Activated CD8-positive, alpha-beta memory T cell treated with anti-CD3 and anti-CD28 coated beads for 36 hours (primary cell): ENCODE results near the gene LRBA. TPM values are rescaled to one million over a fixed set of nuclear protein-coding genes. Genes with fewer than 3 reads are reported as not detected.
"Not testable (repeated sequence)": the region's sequence is repeated elsewhere in the genome, so short reads cannot be mapped to it uniquely, and the experiment has no call there.

ENCODE experiments used
- CTCF ChIA-PET: fragments of 350-600 bp; sonication (Branson Sonifier 250); formaldehyde crosslinking; loops from one replicate; lab custom pipeline; 2021; ENCODE audit warnings: antibody characterized with exemption; lab: Charles Lee
- POLR2A ChIA-PET: fragments of 350-600 bp; sonication (Branson Sonifier 250); formaldehyde crosslinking; loops from one replicate; lab custom pipeline; 2021; ENCODE audit warnings: antibody characterized with exemption; lab: Charles Lee
- total RNA-seq, 2 experiments: library from RNA; stranded (reverse); gene quantifications; one replicate each; pipeline ENCODE4 v1.2.3, GENCODE V29; 2021

LRBA gene
- 10 to 100 TPM; 62.2 to 64.8 TPM for total RNA-seq

- ChIA-PET CTCF (no interaction called here), POLR2A (interaction anchor here (1.0 to 3.3 kb wide), 4 partner anchors 15 to 88 kb away, joined by 3 to 35 read pairs (median 10); partner anchors contain the start of gene RPS3A)
Observed at GRCh38 chr4:151014521-151015458, at the start of gene LRBA. Gene LRBA (minus strand): TSS chr4:151015284. CDS start chr4:151014642, 642 bp downstream.

- POLR2A ChIA-PET, CTCF ChIA-PET: not testable (repeated sequence)
Observed at GRCh38 chr4:151063143-151063542, 48.1 kb upstream of the LRBA start.

GRCh38 chr4:151055539-151055938 is 40.5 kb upstream of the LRBA start:
- CTCF ChIA-PET: no interaction called here
- POLR2A ChIA-PET: no interaction called here

- ChIA-PET POLR2A (no interaction called here), CTCF (no interaction called here)
Observed at GRCh38 chr4:151052785-151053184, 37.7 kb upstream of the LRBA start.

- ChIA-PET POLR2A (no interaction called here), CTCF (no interaction called here)
Observed at GRCh38 chr4:151049430-151049884, 34.4 kb upstream of the LRBA start.

- ChIA-PET CTCF (no interaction called here), POLR2A (interaction anchor here (0.6 kb wide), 1 partner anchor 250 kb away, joined by 3 read pairs; no protein-coding TSS in a partner anchor)
Observed at GRCh38 chr4:151048913-151049312, 33.8 kb upstream of the LRBA start.

- POLR2A ChIA-PET: no interaction called here
Observed at GRCh38 chr4:151046609-151047008, 31.5 kb upstream of the LRBA start.

GRCh38 chr4:151045907-151046306 is 30.8 kb upstream of the LRBA start:
- ChIA-PET POLR2A (no interaction called here), CTCF (no interaction called here)

More at GRCh38 chr4:151046609-151047008, 31.5 kb upstream of the LRBA start:
- CTCF ChIA-PET: interaction anchor here (1.0 kb wide), 1 partner anchor 31 kb away, joined by 4 read pairs; no protein-coding TSS in a partner anchor

GRCh38 chr4:151043803-151044515 is 28.9 kb upstream of the LRBA start:
- ChIA-PET CTCF (no interaction called here), POLR2A (no interaction called here)

GRCh38 chr4:151039733-151040132 is 24.6 kb upstream of the LRBA start:
- POLR2A ChIA-PET: no interaction called here
- CTCF ChIA-PET: no interaction called here

- POLR2A ChIA-PET: no interaction called here
- CTCF ChIA-PET: no interaction called here
Observed at GRCh38 chr4:151038452-151039157, 23.5 kb upstream of the LRBA start.

- POLR2A ChIA-PET: no interaction called here
- CTCF ChIA-PET: interaction anchor here (0.7 kb wide), 1 partner anchor 134 kb away, joined by 5 read pairs; no protein-coding TSS in a partner anchor
Observed at GRCh38 chr4:151035911-151036310, 20.8 kb upstream of the LRBA start.

- POLR2A ChIA-PET: no interaction called here
- CTCF ChIA-PET: interaction anchor here (0.7 kb wide), 1 partner anchor 133 kb away, joined by 5 read pairs; no protein-coding TSS in a partner anchor
Observed at GRCh38 chr4:151035328-151035727, 20.2 kb upstream of the LRBA start.

- ChIA-PET POLR2A (no interaction called here), CTCF (no interaction called here)
Observed at GRCh38 chr4:151034829-151035228, 19.7 kb upstream of the LRBA start.

- CTCF ChIA-PET: interaction anchor here (0.7 kb wide), 1 partner anchor 61 kb away, joined by 3 read pairs; no protein-coding TSS in a partner anchor
- POLR2A ChIA-PET: interaction anchor here (0.6 to 1.1 kb wide), 3 partner anchors 17 to 733 kb away, joined by 3 to 6 read pairs (median 3); partner anchors contain the start of genes LRBA and RPS3A
Observed at GRCh38 chr4:151031831-151032605, 16.9 kb upstream of the LRBA start.

GRCh38 chr4:151029537-151029936 is 14.5 kb upstream of the LRBA start:
- CTCF ChIA-PET: interaction anchor here (1.1 to 1.5 kb wide), 3 partner anchors 13 to 71 kb away, joined by 3 to 4 read pairs (median 3); no protein-coding TSS in a partner anchor

GRCh38 chr4:151029006-151029405 is 13.9 kb upstream of the LRBA start:
- POLR2A ChIA-PET: interaction anchor here (2.9 kb wide), 1 partner anchor 13 kb away, joined by 35 read pairs; the partner anchor contains the start of gene LRBA
- CTCF ChIA-PET: interaction anchor here (1.1 kb wide), 1 partner anchor 68 kb away, joined by 3 read pairs; no protein-coding TSS in a partner anchor

More at GRCh38 chr4:151029537-151029936, 14.5 kb upstream of the LRBA start:
- POLR2A ChIA-PET: interaction anchor here (0.6 to 2.9 kb wide), 2 partner anchors 14 to 1779 kb away, joined by 3 to 35 read pairs; partner anchors contain the start of gene LRBA

GRCh38 chr4:151025759-151026158 is 10.7 kb upstream of the LRBA start:
- POLR2A ChIA-PET: no interaction called here

More at GRCh38 chr4:151025759-151026158, 10.7 kb upstream of the LRBA start:
- CTCF ChIA-PET: no interaction called here
